Measurements from ENCODE around the gene CEP41.

DNA sequence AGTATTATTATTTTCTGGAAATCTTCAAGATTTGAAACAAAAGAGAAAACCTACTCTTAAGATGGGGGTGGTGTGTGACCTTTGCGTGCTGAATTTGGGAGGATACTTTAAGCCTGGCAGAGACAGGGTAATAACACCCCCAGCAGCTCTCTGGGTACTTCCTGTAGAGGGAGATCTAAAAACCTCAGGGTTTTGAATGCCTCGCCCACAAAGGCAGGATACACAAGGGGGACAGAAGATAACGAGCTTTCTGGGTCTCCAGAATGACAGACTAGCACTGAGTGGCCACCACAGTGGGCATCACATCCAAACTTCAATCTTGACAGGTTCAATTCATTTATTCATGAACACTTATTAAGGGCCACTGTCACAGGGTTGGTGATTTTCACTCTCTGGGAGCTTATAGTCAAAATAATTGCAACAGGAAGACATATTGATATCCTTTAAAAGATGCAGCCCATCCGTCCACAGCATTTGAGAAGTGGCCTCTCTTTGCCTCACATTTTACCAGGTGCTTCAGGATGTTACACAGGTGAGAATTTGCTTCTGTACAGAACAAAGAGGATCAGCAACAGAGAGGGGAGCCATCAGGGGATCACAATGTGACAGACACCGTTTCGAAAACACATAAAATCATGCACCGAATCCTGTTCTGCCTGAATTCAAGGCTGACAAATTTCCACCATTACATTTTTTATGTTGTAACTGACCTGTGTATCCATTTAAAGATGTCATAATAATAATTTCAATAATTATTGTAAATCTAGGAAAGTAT lies 46.2 kb downstream of the CEP41 start:
- no peak for TF ChIP-seq POLR2A (IDR thresholded peaks at IDR 0.05)
- TF ChIP-seq, protein P1, sequence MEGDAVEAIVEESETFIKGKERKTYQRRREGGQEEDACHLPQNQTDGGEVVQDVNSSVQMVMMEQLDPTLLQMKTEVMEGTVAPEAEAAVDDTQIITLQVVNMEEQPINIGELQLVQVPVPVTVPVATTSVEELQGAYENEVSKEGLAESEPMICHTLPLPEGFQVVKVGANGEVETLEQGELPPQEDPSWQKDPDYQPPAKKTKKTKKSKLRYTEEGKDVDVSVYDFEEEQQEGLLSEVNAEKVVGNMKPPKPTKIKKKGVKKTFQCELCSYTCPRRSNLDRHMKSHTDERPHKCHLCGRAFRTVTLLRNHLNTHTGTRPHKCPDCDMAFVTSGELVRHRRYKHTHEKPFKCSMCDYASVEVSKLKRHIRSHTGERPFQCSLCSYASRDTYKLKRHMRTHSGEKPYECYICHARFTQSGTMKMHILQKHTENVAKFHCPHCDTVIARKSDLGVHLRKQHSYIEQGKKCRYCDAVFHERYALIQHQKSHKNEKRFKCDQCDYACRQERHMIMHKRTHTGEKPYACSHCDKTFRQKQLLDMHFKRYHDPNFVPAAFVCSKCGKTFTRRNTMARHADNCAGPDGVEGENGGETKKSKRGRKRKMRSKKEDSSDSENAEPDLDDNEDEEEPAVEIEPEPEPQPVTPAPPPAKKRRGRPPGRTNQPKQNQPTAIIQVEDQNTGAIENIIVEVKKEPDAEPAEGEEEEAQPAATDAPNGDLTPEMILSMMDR (IDR thresholded peaks at IDR 0.05) = no peak

All from sigmoid colon (tissue), 3 donors.